GM18511 (cell line): ENCODE measurements around the gene HTR1D.

Experiments used
- ATAC-seq: cut with Tn5 transposase; IDR thresholded peaks from one replicate; pipeline ENCODE4 v1.9.1; 2021; ENCODE audit warnings: mild to moderate bottlenecking, moderate library complexity; ENCODE audit not compliant: unreplicated experiment

The HTR1D gene

DNA sequence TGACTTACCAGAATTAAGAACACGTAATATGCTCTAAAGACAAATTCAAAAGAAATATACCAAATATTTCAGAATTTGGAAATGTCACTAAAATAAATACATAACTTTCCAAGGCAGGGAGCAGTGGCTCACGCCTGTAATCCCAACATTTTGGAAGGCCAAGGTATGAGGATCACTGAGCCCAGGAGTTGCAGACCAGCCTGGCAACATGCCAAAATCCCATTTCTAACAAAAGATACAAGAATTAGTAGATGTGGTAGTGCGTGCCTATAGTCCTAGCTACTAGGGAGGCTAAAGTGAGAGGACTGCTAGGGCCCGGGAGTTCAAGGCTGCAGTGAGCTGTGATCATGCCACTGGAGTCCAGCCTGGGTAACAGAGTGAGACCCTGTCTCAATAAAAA is 60.4 kb downstream of the HTR1D start:
- ATAC-seq: no peak

DNA sequence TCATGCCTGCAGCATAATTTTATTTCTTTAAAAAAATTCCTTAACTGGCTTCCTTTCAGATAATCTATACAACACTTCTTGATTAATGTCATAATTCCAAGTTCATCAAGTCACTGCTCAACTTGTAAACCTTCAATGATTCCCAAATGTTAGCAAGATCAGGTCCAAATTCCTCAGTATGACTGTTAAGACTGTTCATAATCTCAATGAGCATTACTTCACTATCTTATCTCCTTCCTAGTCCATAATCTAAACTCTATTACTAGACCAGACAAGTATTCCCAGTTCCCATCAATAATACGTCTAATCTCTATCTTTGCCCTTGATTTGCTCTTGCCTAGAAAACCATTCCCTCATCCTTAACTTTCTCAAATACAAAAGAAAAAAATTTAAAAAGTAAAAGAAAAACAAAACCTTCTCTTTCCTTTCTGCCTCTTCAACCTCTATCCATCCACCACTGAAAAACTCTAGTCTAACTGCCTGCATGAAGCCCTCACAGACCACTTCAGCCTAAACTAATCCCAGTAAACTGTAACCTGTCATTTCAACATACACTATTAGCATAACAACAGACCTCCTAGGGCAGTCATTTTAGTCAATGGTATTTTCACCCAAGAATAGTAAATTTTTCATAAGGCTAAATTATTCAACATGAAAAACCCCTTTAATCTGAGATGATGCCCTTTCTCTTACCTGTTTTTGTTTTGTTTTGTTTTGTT is 64.2 kb downstream of the HTR1D start:
- no peak for ATAC-seq

DNA sequence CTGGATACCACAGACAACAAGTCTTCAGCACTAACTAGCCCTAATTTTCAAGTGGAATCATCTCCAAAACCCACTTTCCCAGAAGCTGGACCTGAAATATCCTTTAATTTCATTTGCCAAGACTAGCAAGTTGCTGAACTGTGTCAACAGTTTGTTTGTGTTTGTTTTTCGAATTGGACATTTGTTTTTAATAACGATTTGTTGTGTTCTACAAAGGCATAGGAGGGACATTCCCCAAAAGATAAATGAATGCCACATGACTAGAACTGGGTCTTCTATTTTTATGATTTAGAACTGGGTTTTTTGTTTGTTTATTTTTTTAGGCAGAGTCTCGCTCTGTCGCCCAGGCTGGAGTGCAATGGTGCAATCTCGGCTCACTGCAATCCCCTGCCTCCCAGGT is 66.6 kb downstream of the HTR1D start:
- ATAC-seq: no peak

DNA sequence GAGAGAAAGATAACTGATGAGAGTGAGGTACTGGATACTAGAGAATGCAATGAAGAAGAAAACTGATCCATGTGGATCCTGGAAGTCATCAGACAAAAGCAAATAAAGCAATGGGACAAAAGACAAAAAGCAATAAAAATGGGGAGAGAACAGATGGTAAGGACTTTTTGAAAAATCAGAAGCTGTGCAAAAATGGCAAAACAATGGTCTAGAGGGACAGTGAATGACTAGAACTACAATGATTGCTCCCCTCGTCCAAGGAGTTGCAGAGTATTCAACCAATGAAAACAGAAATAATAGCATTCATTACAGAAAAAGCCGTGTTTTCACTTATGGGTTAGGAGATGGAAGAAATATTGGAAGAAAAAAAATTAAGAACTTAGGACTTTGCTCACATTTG is 67.2 kb downstream of the HTR1D start:
- no peak for ATAC-seq

DNA sequence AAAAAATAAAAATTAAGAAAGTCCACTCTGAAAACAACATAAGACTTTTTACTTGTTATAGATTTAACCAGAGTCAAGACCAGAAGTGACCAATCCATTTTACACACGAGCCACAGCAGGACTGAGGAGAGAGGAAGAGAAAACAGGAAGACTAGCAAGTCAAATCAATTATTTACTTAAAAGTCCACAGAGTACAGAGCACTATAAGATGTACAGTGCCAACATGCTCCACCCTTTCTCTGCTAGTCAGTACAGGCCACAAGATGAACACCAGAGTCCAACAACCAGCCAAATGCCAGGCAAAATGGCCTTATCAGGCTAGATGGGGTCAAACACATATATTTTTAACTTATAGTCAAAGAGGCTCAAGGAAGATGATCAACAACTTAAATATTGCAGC is 68.2 kb downstream of the HTR1D start:
- peak; percentile 64 for ATAC-seq

DNA sequence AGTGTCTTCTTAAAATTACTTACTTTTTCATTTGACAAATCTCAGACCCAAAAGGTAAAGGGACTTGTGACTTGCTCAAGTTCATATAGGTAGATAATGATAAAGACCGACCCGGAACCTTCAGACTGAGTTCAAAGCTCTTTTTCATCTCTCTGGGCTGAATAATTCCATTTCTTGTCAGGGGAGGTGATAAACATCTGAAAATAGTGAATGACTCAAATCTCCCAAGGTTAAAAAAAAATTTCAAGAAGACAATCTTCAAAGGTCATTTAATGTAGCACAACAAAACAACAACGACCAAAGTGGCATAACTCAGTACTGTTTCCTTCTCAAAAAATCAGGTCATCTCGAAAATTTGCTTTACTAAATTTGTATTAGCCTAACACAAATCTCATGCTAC is 69.2 kb downstream of the HTR1D start:
- ATAC-seq: no peak
